Middle frontal gyrus (tissue), 1 donor: ENCODE data around the gene RASGRP1.

Experiments used
- DNase-seq: peaks from one replicate; pipeline ENCODE4 v3.0.0-alpha.2; 2015; ENCODE audit warnings: low spot score; ENCODE audit errors: extremely low spot score

The RASGRP1 gene

DNA sequence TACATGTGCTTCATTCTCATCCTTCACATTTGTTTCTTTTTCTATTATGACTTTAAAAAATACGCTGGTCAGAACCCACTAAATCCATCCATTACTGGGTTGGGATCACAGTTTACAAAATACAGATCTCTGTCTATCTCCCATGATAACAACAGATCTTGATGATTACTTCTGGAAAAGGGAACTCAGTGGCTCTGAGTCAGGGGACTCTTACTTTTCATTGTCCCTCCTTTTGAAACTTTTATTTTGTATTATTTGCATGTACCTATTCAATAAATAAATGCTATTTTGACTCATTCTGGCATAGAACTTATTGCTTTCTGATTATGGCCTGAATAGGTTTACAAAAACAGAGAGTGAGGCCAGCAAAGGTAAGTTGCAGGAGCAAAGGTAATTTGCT lies 11.6 kb upstream of the RASGRP1 start:
- no peak for DNase-seq

DNA sequence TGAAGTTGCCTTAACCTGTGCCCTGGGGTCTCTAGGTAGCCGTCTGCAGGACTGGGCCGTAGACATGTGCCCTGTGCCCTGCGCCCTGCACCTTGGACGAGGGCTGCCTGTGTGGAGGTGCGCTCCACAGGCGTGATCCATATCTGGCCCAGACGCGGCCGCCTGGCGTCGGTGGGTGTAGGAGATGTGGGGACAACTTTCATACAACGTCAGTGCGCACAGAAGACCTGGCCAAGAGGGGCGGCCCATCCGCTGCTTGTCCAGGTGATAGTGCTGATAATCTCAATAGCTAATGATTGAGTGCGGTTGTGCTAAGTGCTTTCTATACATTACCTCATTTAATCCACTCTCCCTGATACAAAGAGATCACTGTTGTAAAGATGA lies 665 bp upstream of the RASGRP1 start:
- DNase-seq: no peak

DNA sequence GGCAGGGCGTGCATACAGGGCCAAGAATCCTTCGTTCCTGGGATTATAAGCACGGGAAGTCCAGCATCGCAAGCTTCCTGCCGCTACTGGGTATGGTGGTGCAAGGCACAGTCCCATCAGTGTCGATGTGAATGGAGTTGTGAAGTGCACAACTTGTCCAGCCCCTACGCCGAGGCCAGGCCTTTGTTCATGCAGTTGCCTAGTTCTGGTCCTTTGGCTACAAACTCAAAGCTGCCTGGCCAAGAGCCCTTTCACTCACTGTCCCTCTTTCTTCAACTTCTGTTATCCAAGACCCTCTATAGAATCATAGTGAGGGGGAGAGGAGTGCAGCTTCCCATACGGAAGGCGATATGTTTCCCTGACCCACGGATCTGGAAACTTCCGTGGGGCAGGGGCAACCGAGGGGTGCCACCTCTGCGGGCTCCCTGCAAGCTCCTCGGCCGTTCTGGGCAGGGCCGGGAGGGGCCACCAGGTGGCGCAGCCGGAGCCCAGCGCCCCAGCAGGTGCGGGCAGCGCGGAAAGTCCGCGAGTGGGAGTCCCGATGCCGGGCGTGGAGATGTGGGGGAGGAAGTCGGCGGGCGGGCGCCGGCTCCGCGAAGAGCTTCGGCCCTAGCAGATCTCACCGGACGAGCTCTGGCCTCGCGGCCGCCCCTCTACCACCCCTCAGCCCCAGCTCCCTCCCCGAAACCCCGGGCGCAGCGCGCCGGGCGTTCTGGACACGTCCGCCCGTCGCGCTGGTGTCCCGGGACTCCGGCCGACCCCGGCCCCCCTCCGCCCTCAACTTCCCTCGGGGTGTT lies 693 bp downstream of the RASGRP1 start:
- no peak for DNase-seq

DNA sequence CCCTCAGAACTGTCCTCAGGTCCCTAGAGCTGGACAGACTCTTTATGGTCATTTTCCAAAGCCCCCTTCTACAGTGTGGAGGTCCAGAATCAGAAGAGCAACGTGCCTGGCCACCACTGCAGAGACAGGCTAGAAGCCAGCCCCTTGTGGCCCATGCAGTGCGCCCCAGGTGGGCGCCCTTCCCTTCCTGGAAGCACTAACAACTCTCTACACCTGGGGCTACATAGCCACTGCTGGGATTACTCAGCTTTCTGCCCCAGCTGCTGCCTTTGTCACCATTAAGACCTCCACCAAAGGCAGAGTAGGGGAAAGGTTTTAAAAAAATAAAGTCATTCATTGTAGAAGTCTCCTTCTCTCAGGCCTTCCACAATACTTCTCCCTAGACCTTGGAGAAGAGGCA lies 2.3 kb downstream of the RASGRP1 start:
- no peak for DNase-seq

DNA sequence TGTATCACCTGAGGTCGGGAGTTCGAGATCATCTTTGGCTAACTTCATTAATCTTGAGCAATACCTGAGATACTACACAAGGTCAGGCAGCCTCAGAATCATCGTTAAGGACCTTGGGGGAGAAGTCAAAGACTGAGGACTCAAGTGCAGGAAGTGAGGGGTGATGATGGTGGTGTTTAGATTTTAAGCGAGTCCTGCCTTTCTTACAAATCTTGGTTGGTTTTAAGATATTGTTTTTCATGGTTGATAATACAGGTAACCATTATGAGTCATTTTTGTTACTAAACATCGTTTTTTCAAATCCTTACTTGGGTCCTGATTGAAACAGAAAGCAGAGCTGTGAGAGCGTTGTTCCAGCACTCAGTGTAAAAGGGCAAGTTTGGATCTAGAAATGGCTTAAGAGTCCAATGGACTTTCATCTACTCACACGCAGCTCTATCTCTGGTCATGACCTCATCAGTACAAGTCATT lies 4.1 kb downstream of the RASGRP1 start:
- no peak for DNase-seq

DNA sequence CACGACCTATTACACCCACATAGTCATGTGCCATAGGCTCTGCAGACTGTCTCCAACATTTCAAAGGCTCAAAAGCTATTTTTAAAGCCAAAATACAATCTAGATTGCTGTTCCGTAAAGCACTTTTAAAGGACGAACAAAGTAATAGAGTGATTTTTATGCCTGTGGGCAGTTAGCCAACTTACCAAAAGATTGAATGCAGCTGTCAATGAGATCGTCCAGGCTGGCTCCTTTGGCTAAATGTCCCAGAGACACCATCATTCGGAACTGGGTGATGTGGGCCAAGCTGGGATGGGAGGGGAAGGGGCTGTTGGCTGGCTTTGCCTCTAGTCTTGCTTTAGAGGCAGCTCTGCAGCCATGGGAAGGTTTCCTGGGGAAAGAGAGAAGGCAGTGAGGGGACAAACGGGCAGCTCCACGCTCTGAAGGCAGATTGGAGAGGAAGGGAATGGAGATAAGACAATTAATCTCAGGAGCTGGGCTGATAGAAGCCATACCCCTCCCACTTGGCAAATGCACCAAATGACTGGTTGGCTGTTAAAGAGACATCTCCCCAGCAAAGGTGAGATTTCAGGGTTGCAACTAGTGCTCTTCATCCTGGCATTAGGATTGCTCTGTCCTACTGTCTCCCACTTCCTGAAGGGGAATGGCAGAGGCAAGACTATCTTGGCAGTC lies 4.8 kb downstream of the RASGRP1 start:
- no peak for DNase-seq

DNA sequence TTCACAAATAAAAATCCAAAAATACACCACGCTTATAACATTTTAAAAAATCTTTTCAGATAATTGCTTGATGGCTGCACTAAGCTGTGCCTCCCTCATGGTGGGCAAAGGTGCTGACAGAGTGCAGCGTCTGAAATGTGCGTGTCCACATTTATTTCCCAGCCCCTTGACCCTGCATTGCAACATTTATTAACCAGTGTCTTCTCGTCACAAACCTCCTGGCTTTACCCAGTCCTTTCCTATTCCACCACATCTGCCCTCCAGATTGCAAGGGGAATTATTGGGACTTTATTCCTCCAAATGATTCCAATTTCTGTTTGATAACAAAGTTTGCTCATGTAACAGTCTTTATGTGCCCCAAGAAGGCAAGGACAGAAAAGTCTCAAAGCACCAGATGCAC lies 5.5 kb downstream of the RASGRP1 start:
- DNase-seq: no peak

DNA sequence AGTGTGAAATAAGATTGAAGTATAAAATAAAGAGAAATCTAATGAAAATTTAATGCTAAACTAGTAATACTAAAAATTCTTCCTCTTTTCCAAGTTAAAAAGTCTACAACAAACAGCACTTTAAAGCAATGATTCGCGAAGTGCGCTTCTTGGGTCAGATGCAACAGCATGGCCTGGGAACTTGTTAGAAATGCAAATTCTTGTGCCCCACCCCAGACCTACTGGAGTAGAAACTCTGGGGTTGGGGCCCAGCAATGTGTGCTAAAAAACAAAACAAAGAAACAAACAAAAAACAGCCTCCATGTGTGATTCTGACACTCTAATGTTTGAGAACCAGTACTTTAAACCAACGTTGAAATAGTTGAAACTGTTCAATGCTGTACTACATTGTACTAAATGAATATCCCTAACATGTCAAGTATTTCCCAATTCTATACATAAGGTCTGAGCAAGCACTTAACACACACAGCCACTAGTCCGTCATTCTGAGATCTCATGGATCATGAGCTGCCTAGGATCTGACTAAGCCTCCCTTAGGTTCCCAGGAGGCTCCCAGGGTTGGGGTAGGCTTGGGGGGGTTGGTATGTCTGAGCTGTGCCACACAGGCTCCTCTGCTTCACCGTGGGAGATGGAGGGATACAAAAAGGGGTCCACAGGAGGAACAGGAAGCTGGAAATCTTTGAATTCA lies 6.1 kb downstream of the RASGRP1 start:
- no peak for DNase-seq

DNA sequence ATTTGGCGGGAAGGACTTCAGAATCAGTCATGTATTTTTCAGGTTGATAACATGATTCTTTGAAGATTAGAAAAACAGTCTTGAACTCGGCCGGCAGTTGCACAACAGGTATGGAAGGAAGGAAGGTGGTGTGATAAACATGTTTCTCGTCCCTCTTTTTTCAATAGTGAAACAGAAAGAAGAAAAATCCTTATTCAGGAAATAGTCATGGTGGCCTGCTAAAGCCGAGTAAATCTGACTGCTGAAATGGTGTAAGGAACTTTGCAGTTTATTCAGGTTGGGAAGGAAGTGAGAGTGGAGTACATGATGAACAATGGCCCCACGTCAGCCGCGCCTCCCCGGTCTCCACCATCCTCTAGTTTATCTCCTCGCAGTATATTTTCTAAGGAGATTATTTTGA lies 6.7 kb downstream of the RASGRP1 start:
- no peak for DNase-seq

DNA sequence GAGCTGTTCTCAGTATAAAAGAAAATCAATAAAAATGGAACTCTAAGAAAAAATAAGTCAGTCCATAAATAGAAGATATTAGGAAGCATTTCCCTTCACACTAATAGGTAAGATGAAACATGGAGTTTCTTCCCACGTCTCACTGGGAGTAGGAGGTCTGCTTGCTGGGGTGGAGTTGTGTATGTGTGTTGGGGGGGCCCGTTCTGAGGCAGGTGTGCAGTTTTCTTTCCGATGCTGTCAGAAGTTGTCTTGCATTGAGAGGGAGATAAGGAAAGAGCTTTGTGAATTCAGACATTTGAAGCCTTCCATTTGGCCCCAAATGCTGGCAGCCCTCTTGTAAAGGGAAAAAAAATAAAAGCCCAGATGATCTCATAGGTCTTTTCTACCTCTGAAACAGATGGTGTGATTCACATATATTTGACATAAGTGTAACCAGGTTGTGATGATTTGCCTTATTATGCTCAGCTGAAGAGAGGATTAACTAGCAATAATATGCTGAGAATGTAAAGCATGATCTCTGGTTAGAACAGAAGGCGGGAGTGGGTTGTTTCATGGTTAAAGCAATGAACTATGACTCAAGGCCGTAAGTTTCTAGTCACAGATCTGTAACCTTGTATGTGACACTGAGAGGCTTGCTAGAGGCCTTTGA lies 8.8 kb downstream of the RASGRP1 start:
- no peak for DNase-seq

DNA sequence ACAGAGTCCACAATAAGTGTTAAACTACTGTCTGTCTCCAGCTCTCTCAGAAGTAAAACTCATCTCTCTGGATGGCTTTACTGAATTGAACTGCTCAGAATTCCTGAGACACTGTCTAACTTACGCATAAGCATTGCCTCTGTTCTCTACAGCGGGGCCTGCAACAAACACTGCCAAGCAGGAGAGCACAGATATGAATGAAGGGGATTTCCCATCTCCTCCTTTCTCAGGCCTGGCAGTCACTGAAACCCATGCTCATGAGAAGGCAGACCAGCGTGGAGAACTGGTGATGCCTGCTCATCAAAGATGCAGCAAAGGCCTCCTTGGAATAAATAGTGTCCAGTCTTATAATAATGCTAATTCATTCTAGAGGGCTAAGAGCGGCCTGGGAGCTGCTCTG lies 10.3 kb downstream of the RASGRP1 start:
- DNase-seq: no peak

DNA sequence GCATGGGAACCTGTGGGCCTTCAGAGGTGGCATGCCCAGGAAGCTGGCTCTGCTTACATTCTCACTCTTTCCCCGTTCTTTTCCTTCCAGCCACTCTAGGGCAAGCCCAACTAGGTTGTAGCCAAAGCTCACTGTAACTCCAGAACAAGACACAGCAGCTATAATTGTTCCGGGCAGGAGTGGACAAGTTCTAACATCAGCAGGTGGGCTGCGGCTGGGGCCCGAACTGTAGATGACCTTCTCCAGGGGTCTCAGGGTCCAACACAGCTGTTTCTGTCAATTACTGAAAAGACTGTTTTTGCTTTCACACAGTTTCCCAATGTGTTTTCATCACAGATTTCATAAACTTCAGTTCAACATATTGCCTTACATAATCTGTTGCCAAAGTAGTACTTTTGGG lies 11.5 kb downstream of the RASGRP1 start:
- no peak for DNase-seq

DNA sequence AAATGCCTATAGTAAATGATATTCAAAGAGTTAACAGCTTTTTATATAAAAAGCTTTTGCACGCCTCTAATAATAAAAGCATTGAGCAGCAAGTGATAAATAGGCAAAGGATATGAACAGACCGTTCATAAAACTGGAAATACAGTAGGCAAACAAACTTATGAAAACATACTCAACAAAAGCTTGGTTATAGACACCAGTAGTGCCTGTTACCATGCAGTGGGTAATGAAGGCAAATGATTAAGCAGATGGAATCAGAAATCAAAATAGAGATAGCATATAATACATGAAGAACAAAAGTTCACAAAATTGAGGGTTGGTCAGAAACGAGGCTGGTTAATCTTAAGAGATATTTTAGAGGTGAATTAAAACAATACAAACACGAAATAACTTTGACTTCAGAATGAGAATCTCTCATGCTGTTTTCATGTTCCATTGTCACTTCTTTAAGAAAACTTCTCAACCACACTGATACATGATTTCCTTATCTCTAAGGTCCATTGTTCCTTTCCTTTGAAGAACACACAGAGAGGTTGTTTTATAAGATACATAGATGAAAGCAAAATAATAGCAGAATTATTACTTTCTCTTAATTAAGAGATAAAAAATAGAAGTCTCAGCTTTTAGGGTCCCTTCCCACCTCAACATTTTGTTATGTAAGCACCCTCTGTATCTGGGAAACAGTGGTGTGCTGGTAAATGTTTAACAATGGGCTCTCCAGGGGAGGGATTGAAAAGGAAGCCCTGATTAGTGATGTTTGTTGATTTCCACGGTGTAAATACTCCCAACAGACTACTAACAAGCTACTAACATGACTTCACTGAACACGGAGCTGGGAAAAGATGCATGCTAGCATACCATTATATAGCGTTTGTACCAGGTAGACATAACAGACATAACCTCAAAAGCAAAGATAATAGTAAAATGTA lies 12.6 kb downstream of the RASGRP1 start:
- DNase-seq: no peak

DNA sequence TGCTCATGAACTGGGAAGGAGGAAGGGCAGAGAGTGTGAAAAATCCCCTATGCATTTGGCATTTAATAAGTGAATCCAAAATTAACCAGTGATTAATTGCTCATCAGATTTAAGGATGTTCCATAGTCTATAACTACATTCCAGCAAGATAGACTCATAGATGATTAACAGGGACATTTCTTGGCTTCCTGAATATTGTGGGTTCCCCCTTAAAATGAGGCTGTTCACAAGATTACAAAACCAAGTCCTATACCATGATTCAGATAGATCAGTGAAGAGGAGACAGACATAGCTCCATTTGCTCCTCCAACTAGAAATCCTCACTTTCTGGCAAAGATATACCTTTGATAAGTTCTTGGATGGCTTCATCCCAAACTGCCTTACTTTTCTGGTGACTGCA lies 15.4 kb downstream of the RASGRP1 start:
- DNase-seq: no peak

DNA sequence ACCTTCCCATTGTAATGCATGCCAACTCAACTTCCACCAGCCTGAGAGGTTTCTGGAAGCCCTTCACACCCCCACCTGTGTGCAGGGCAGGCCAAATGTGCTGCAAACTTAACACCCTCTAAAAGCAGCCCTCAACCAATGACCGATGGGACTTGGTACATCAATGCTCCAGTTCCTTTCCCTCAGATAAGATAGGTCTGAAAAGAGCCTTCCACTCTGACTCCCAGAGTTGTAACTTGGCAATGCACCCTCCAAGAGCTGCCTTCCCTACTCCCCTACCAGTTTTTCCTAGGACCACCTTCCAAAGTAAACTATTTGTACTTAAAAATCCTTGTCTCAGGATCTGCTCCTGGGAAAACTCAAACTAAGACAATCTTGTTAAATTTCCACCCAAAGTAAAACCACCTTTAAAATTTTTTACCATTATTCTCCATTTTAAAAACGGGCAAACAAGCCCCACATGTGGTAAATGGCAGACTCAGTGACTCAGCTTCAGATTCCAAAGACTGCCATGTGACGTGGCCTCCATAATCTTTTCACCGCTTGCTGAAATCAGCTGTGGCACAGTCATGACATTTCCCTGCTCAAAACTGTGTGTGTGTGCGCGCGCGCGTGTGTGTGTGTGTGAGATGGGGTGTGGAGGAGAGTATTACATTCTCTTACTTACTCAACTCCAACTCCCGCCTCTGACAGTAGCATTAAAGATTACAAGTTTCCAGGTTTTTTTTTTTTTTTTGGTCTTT lies 17.2 kb downstream of the RASGRP1 start:
- DNase-seq: no peak

DNA sequence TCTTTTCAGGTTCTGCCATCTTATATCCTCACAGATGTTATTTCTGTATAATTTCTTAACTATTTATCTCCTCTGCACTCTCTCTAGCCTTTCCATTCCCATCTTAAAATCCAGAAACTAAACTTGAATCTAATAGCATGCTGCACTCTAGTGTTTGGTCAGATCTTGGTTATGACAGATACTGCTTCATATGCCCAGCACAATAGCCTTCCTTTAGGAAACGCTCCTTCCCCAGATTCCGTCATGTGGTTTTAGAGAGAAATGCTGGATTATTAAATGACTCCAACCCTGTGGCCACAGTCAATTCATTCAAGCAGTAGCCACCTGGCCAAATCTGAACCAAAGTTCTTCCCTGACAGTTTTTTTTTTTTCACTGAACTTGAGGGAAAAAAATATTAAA lies 19.4 kb downstream of the RASGRP1 start:
- DNase-seq: no peak

DNA sequence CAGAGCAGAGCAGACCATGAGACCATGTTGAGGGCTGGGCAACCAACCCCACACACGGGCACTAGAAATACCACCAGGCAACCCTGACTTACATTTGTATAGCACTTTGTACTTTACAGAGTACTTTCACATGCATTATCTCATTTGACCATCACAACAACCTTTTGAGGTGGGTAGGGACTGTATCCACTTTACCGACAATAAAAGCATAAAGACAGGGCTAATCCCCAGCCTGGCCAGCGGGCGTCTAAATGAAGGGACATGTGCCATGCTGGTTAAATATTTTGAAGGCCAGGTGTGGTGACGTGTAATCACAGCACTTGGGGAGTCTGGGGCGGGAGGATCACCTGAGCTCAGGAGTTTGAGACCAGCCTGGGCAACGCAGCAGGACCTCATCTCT lies 23.6 kb downstream of the RASGRP1 start:
- no peak for DNase-seq

DNA sequence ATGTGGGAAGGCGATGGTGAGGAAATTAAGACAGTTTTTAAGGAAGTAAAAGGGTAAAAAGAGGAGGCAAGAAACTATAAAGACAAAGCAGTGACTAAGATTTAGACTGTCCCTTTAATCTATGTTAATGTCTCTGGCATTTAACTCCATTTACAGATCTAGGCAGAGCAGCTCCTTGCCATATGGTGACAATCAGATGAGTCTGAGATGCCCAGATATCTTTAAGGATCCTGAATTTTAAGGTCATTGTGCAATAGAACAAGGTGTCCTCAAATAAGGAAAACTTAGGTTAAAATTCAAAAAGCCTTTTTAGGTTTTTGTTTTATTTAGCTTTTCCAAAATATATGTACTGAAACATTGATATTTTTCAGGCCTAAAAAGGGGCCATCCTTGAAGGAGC lies 24.1 kb downstream of the RASGRP1 start:
- DNase-seq: no peak

DNA sequence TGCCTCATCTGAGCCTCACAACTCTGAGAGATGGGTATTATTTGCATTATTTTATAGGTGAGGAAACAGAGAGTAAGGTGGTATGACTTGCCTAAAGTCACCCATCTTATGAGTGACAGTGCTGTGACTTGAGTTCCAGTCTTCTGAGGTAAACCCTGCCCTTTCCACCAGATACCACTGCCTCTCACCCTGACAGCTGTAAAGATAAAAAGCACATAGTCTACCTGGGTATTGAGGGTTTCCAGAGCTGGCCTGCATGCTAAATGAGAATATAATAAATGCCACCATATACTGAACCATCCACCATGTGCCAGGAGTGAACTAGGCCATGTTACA lies 25.6 kb downstream of the RASGRP1 start:
- DNase-seq: no peak

DNA sequence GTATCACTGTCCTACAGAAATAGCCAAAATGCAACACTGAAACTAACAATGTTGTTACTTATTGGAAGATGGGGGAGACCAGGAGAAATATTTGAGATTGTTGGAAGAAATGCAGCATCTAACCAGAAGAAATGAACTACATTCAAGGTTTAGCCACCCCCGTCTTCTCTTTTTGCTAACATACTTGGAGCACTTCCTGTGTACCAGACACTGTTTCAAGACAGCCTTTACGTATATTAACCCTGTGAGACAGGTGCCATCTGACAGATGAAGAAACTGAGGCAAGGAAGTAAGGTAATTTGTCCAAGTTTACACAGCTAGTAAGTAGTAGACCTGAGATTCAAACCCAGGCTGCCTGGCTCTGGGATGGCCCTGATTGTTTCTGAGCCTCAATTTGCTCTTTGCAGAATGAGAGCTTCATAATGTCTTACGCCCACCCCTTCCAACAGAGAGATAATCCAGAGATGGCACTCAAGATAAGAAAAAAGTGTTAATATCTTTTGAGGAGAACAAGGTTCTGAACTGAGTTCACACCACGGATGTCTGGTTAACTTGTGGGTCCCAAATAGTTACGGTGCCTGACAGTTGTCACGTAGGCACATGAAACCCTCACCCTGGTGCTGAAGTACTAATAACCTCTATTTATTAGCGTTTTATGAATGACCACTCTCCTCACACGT lies 26.1 kb downstream of the RASGRP1 start:
- DNase-seq: no peak
